WI38 (cell line): ENCODE measurements around the gene MTARC2.
A peak's percentile ranks its signal among the peaks of the same experiment; 100 is the strongest.

Experiments
- H3K4me3 ChIP-seq: 2 replicates; pipeline ENCODE4 v1.5.1; 2011; ENCODE audit warnings: low read depth, mild to moderate bottlenecking, control low read depth, low read length
- CTCF ChIP-seq: IDR thresholded peaks from 2 replicates; pipeline ENCODE4 v1.5.1; 2012; ENCODE audit warnings: low read depth, mild to moderate bottlenecking, control low read depth, low read length

MTARC2 gene

GRCh38 chr1:220803401-220804201, 55.5 kb downstream of the MTARC2 start:
- TF ChIP-seq CTCF, result peak; percentile 74
- no peak overlapping the region for H3K4me3 ChIP-seq

DNA sequence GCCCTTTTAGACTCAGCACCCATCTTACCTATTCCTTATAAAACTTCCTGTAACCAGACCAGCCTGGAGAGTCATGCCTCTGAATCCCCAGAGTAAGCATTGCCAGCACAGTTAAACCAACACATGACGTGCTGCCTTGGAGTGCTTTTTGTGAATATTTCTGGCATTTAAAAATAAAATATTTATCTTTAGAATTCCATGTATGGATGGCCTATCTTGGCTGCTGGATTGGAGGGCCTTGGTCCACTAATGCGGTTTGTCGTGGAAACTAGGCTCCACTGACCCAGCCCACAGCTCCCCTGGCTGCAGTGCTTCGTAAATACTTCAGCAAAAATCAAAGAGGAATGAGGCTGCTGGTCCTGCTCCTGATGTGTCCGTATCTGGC, 56.1 kb downstream of the MTARC2 start:
- H3K4me3 ChIP-seq, result no peak overlapping the region
- TF ChIP-seq CTCF, result peak; percentile 43; the same call in 1 of the 2 replicates

- TF ChIP-seq CTCF, result no peak
Observed at GRCh38 chr1:220806408-220806807, 58.3 kb downstream of the MTARC2 start.

GRCh38 chr1:220807726-220808125, 59.6 kb downstream of the MTARC2 start:
- TF ChIP-seq CTCF, result no peak
- H3K4me3 ChIP-seq, result no peak overlapping the region

More at GRCh38 chr1:220806408-220806807, 58.3 kb downstream of the MTARC2 start:
- H3K4me3 ChIP-seq, result no peak overlapping the region

DNA sequence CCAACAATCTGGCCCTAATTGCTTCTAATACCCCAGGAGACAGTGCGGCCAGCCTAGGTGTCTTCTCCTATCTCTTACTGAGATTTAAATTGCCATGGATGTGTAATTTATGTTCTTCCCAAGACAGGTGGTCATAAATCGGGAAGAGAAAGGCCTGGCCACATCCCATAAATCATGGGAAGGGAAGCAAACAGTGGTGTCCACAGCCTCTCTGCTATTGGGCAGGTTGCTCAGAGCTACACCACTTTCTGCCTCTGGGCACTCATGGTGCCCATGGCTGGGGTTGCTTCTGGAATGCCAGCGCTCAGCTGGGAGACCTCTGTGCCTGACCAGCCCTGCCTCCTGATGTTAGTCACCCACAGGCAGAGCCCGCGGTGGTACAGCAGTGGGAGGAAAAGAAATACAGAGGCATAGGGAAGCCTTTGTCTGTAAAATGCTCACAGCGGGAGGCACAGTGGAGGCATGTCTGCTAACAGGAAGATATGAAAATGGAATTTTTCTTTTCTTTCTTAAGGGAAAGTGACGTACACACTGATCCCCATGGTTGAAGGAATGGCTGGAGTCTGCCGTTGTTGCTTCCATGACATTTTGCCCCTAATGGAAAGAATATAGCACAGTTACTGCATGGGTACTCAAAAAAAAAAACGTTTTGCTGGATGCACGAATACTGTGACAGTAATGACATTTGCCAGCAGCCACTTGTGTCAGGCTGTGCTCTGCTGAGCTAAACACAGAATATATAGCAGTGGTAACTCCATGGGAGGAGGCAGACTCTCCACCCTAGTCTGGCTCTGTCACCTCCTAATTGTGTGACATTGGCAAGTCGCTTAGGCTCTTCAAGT, 60.4 kb downstream of the MTARC2 start:
- H3K4me3 ChIP-seq, result no peak overlapping the region

GRCh38 chr1:220809187-220809550, 61.0 kb downstream of the MTARC2 start:
- no peak overlapping the region for H3K4me3 ChIP-seq
- TF ChIP-seq CTCF, result no peak

More for the DNA sequence above, 60.4 kb downstream of the MTARC2 start:
- TF ChIP-seq CTCF, result no peak

- no peak overlapping the region for H3K4me3 ChIP-seq
- TF ChIP-seq CTCF, result no peak
Observed at GRCh38 chr1:220809704-220810103, 61.6 kb downstream of the MTARC2 start.
